WTC11 (cell line): Measurements from ENCODE around the gene FLT4. TPM values are rescaled to one million over a fixed set of nuclear protein-coding genes. Genes with fewer than 3 reads are reported as not detected.

Experiments used
- ATAC-seq: fragments of 200-7000 bp; cut with Tn5 transposase; 2 replicates; pipeline ENCODE4 v1.10.0; 2021; ENCODE audit warnings: mild to moderate bottlenecking, moderate library complexity
- CTCF ChIA-PET: fragments of 300-600 bp; sonication (Branson Sonifier 250); formaldehyde crosslinking; loops from one replicate; lab custom pipeline; 2021; ENCODE audit warnings: antibody characterized with exemption; lab: Charles Lee
- POLR2A ChIA-PET: fragments of 350-600 bp; sonication (Branson Sonifier 250); formaldehyde crosslinking; loops from one replicate; lab custom pipeline; 2021; ENCODE audit warnings: antibody characterized with exemption; lab: Charles Lee
- DNase-seq: peaks from one replicate; pipeline ENCODE4 v3.0.0; 2021; ENCODE audit warnings: low spot score
- H3K27ac Mint-ChIP-seq: 2 replicates; pipeline ENCODE4 v1.8.0; 2021; ENCODE audit warnings: mixed read lengths
- H3K27me3 Mint-ChIP-seq: 2 replicates; pipeline ENCODE4 v1.8.0; 2021; ENCODE audit warnings: low read depth, mild to moderate bottlenecking, moderate library complexity, mixed read lengths
- H3K36me3 Mint-ChIP-seq: 2 replicates; pipeline ENCODE4 v1.8.0; 2021; ENCODE audit warnings: mixed read lengths
- H3K4me1 Mint-ChIP-seq: 2 replicates; pipeline ENCODE4 v1.8.0; 2022; ENCODE audit warnings: mixed read lengths
- H3K4me3 Mint-ChIP-seq: 2 replicates; pipeline ENCODE4 v1.8.0; 2021; ENCODE audit warnings: mild to moderate bottlenecking, moderate library complexity, mixed read lengths
- H3K9me3 Mint-ChIP-seq: 2 replicates; pipeline ENCODE4 v1.8.0; 2021; ENCODE audit warnings: mixed read lengths
- CBFB ChIP-seq: sonication (generic); formaldehyde crosslinking; IDR thresholded peaks from 2 replicates; pipeline ENCODE4 v1.8.1; 2022; ENCODE audit warnings: mild to moderate bottlenecking, low read depth, missing genetic modification reagents
- CTCF ChIP-seq: fragments of 200-600 bp; IDR thresholded peaks from 2 replicates; pipeline ENCODE4 v1.8.0; 2022; ENCODE audit warnings: antibody characterized with exemption
- E2F1 ChIP-seq: sonication (generic); formaldehyde crosslinking; IDR thresholded peaks from 2 replicates; pipeline ENCODE4 v1.8.0; 2022; ENCODE audit warnings: mild to moderate bottlenecking, missing genetic modification reagents
- FOXJ3 ChIP-seq: sonication (generic); formaldehyde crosslinking; IDR thresholded peaks from 2 replicates; pipeline ENCODE4 v1.9.0; 2021; ENCODE audit warnings: missing genetic modification reagents, mild to moderate bottlenecking, borderline replicate concordance
- GABPB1 ChIP-seq: sonication (generic); formaldehyde crosslinking; IDR thresholded peaks from 2 replicates; pipeline ENCODE4 v1.8.1; 2023; ENCODE audit warnings: mild to moderate bottlenecking, missing genetic modification reagents
- IRF2 ChIP-seq: sonication (generic); formaldehyde crosslinking; IDR thresholded peaks from 2 replicates; pipeline ENCODE4 v1.8.0; 2022; ENCODE audit warnings: low read depth, missing genetic modification reagents, borderline replicate concordance
- NFYB ChIP-seq: sonication (generic); formaldehyde crosslinking; conservative IDR thresholded peaks from 2 replicates; pipeline ENCODE4 v1.8.0; 2022; ENCODE audit warnings: low read depth, missing genetic modification reagents
- OVOL2 ChIP-seq: fragments of 250-450 bp; sonication (Bioruptor Pico); IDR thresholded peaks from 2 replicates; pipeline ENCODE4 v1.9.0; 2021; ENCODE audit warnings: mild to moderate bottlenecking, borderline replicate concordance
- RELA ChIP-seq: sonication (generic); formaldehyde crosslinking; IDR thresholded peaks from 2 replicates; pipeline ENCODE4 v1.8.1; 2022; ENCODE audit warnings: missing genetic modification reagents, mild to moderate bottlenecking, borderline replicate concordance
- SMAD4 ChIP-seq: sonication (generic); formaldehyde crosslinking; IDR thresholded peaks from 2 replicates; pipeline ENCODE4 v1.8.0; 2022; ENCODE audit warnings: mild to moderate bottlenecking, missing genetic modification reagents
- TEAD1 ChIP-seq: sonication (generic); formaldehyde crosslinking; IDR thresholded peaks from 2 replicates; pipeline ENCODE4 v1.8.0; 2022; ENCODE audit warnings: mild to moderate bottlenecking, missing genetic modification reagents
- ZNF423 ChIP-seq: fragments of 250-450 bp; sonication (Bioruptor Pico); IDR thresholded peaks from 2 replicates; pipeline ENCODE4 v2.1.2; 2022; ENCODE audit warnings: mild to moderate bottlenecking, moderate library complexity
- ZSCAN18 ChIP-seq: fragments of 250-450 bp; sonication (Bioruptor Pico); IDR thresholded peaks from 2 replicates; pipeline ENCODE4 v2.1.2; 2022; ENCODE audit warnings: mild to moderate bottlenecking, moderate library complexity
- total RNA-seq: library from RNA; stranded (reverse); gene quantifications from 3 replicates; pipeline ENCODE4 v1.2.3, GENCODE V29; 2021
- TF ChIP-seq, protein P1 (sequence below): sonication (generic); formaldehyde crosslinking; IDR thresholded peaks from 2 replicates; pipeline ENCODE4 v1.8.1; 2023; ENCODE audit warnings: mild to moderate bottlenecking, missing genetic modification reagents, moderate library complexity
- TF ChIP-seq, protein P2 (sequence below): fragments of 250-450 bp; sonication (Bioruptor Pico); IDR thresholded peaks from 2 replicates; pipeline ENCODE4 v1.9.0; 2021; ENCODE audit warnings: mild to moderate bottlenecking, borderline replicate concordance
- TF ChIP-seq, protein P3 (sequence below): sonication (generic); formaldehyde crosslinking; conservative IDR thresholded peaks from 2 replicates; pipeline ENCODE4 v1.8.1; 2022; ENCODE audit warnings: mild to moderate bottlenecking, missing genetic modification reagents
- TF ChIP-seq, protein P4 (sequence below): sonication (generic); formaldehyde crosslinking; IDR thresholded peaks from 2 replicates; pipeline ENCODE4 v1.8.1; 2022; ENCODE audit warnings: low read depth, mild to moderate bottlenecking, moderate library complexity, missing genetic modification reagents, borderline replicate concordance

Gene FLT4
- total RNA-seq, 1 experiment from 2014 or later = 12.4 TPM

GRCh38 chr5:180589771-180590542 lies 59.4 kb downstream of the FLT4 start:
- no peaks in the 10 kb centered on the region for H3K36me3 Mint-ChIP-seq
- peak overlapping the region; percentile 37 for H3K4me3 Mint-ChIP-seq
- H3K9me3 Mint-ChIP-seq = no peaks in the 10 kb centered on the region
- H3K27me3 Mint-ChIP-seq = peaks cover 48% of the 10 kb centered on the region
- TF ChIP-seq OVOL2 (CRISPR knock-in tag) = no peak
- TF ChIP-seq TEAD1 = no peak
- TF ChIP-seq ZSCAN18 (CRISPR knock-in tag) = no peak
- TF ChIP-seq, protein P1, sequence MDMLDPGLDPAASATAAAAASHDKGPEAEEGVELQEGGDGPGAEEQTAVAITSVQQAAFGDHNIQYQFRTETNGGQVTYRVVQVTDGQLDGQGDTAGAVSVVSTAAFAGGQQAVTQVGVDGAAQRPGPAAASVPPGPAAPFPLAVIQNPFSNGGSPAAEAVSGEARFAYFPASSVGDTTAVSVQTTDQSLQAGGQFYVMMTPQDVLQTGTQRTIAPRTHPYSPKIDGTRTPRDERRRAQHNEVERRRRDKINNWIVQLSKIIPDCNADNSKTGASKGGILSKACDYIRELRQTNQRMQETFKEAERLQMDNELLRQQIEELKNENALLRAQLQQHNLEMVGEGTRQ = no peak
- no peak for TF ChIP-seq FOXJ3 (CRISPR knock-in tag)
- TF ChIP-seq SMAD4 (CRISPR knock-in tag) = no peak
- no peak for TF ChIP-seq IRF2 (CRISPR knock-in tag)
- TF ChIP-seq ZNF423 (CRISPR knock-in tag) = no peak
- CTCF ChIA-PET = interaction anchor here (0.9 kb wide), 1 partner anchor 10 kb away, joined by 3 read pairs; no protein-coding TSS in a partner anchor
- DNase-seq (no peak), ATAC-seq (peak; percentile 6; the same call in 1 of the 2 replicates)
- no peak overlapping the region for H3K27ac Mint-ChIP-seq
- POLR2A ChIA-PET = no interaction called here
- H3K4me1 Mint-ChIP-seq = peaks cover 3% of the 10 kb centered on the region

- no peak for TF ChIP-seq CBFB (CRISPR knock-in tag)
- no peak for TF ChIP-seq RELA (CRISPR knock-in tag)
- TF ChIP-seq, protein P2, sequence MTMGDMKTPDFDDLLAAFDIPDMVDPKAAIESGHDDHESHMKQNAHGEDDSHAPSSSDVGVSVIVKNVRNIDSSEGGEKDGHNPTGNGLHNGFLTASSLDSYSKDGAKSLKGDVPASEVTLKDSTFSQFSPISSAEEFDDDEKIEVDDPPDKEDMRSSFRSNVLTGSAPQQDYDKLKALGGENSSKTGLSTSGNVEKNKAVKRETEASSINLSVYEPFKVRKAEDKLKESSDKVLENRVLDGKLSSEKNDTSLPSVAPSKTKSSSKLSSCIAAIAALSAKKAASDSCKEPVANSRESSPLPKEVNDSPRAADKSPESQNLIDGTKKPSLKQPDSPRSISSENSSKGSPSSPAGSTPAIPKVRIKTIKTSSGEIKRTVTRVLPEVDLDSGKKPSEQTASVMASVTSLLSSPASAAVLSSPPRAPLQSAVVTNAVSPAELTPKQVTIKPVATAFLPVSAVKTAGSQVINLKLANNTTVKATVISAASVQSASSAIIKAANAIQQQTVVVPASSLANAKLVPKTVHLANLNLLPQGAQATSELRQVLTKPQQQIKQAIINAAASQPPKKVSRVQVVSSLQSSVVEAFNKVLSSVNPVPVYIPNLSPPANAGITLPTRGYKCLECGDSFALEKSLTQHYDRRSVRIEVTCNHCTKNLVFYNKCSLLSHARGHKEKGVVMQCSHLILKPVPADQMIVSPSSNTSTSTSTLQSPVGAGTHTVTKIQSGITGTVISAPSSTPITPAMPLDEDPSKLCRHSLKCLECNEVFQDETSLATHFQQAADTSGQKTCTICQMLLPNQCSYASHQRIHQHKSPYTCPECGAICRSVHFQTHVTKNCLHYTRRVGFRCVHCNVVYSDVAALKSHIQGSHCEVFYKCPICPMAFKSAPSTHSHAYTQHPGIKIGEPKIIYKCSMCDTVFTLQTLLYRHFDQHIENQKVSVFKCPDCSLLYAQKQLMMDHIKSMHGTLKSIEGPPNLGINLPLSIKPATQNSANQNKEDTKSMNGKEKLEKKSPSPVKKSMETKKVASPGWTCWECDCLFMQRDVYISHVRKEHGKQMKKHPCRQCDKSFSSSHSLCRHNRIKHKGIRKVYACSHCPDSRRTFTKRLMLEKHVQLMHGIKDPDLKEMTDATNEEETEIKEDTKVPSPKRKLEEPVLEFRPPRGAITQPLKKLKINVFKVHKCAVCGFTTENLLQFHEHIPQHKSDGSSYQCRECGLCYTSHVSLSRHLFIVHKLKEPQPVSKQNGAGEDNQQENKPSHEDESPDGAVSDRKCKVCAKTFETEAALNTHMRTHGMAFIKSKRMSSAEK (CRISPR knock-in tag) = no peak
- TF ChIP-seq NFYB (CRISPR knock-in tag) = no peak
- TF ChIP-seq SMAD4 (CRISPR knock-in tag) = no peak
- TF ChIP-seq, protein P3, sequence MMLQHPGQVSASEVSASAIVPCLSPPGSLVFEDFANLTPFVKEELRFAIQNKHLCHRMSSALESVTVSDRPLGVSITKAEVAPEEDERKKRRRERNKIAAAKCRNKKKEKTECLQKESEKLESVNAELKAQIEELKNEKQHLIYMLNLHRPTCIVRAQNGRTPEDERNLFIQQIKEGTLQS = no peak
- TF ChIP-seq, all 79 proteins: peak for 0
- Mint-ChIP-seq H3K27ac (no peak overlapping the region), H3K27me3 (peaks cover 27% of the 10 kb centered on the region), H3K36me3 (no peaks in the 10 kb centered on the region), H3K4me3 (no peak overlapping the region), H3K4me1 (no peaks in the 10 kb centered on the region), H3K9me3 (no peaks in the 10 kb centered on the region)
- CTCF ChIA-PET = interaction anchor here (0.6 to 2.4 kb wide), 4 partner anchors 12 to 59 kb away, joined by 3 to 11 read pairs (median 4); no protein-coding TSS in a partner anchor
- DNase-seq (no peak), ATAC-seq (no peak)
- POLR2A ChIA-PET = no interaction called here
Measured at GRCh38 chr5:180586870-180587269, 62.5 kb downstream of the FLT4 start.

- Mint-ChIP-seq H3K9me3 (no peaks in the 10 kb centered on the region), H3K4me3 (no peak overlapping the region), H3K27ac (no peak overlapping the region), H3K4me1 (no peaks in the 10 kb centered on the region), H3K36me3 (no peaks in the 10 kb centered on the region), H3K27me3 (peaks cover 25% of the 10 kb centered on the region)
- ChIA-PET POLR2A (no interaction called here), CTCF (interaction anchor here (1.1 kb wide), 1 partner anchor 20 kb away, joined by 4 read pairs; no protein-coding TSS in a partner anchor)
- ATAC-seq = no peak
- no peak for DNase-seq
- TF ChIP-seq ZSCAN18 (CRISPR knock-in tag) = no peak
- TF ChIP-seq, protein P4, sequence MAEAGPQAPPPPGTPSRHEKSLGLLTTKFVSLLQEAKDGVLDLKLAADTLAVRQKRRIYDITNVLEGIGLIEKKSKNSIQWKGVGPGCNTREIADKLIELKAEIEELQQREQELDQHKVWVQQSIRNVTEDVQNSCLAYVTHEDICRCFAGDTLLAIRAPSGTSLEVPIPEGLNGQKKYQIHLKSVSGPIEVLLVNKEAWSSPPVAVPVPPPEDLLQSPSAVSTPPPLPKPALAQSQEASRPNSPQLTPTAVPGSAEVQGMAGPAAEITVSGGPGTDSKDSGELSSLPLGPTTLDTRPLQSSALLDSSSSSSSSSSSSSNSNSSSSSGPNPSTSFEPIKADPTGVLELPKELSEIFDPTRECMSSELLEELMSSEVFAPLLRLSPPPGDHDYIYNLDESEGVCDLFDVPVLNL (CRISPR knock-in tag) = no peak
- no peak for TF ChIP-seq GABPB1 (CRISPR knock-in tag)
- TF ChIP-seq CTCF = no peak
- no peak for TF ChIP-seq NFYB (CRISPR knock-in tag)
- no peak for TF ChIP-seq E2F1 (CRISPR knock-in tag)
Measured at GRCh38 chr5:180586204-180586603, 63.2 kb downstream of the FLT4 start.
